ENCODE measurements around the gene IGF2BP2. TPM values are rescaled to one million over a fixed set of nuclear protein-coding genes. Genes with fewer than 3 reads are reported as not detected.
"Not testable (repeated sequence)": the region's sequence is repeated elsewhere in the genome, so short reads cannot be mapped to it uniquely, and the experiment has no call there.

The IGF2BP2 gene
- total RNA-seq, 1 donor from 2014 or later = 48.5 TPM

DNA sequence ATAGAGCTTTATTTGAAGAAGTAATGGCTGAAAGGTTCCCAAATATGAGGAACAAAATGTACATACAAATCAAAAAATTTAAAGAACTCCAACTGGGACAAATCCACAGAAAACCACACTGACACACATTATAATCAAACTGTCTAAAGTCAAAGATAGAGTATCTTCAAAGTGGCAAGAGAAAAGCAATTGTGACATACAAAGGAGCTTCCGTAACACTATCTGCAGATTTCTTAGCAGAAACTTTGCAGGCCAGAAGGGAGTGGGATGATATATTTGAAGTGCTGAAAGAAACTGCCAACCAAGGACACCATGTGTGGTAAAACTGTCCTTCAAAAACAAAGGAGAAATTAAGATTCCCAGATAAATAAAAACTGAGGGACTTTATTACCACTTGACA, 146.8 kb downstream of the IGF2BP2 start:
- DNase-seq (ENCODE audit: low read depth) = no peak

DNA sequence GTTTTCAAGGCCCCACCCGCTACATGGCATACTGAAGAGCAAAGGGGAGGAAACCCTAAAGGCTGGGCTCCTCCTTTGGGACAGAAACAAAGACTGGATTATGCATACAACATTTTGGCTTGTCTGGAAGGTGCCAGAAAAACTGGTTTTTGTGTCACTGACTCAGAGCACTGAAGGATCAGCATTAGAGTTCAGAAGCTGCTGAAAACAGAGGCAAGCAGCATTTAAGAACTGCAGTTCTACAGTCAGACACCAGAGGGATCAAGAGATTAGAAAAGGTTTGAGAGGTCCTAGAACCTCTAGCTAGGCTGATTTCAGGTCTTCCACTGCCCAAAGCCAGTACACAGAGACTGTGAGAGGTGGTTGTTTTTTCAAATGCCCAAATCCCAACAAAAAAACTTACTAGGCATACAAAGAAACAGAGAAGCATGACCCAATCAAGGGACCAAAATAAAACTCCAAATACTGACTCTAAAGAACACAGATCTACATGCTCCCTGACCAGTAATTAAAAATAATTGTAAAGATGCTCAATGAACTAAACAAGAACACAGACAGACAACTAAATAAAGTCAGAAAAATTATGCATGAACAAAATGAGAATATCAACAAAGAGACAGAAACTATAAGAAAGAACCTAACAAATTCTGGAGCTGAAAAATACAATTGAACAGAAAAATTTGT, 147.6 kb downstream of the IGF2BP2 start:
- peak; percentile 78 for DNase-seq (ENCODE audit: low read depth)

GRCh38 chr3:185667574-185667973, 157.3 kb downstream of the IGF2BP2 start:
- DNase-seq (ENCODE audit: low read depth) = no peak

DNA sequence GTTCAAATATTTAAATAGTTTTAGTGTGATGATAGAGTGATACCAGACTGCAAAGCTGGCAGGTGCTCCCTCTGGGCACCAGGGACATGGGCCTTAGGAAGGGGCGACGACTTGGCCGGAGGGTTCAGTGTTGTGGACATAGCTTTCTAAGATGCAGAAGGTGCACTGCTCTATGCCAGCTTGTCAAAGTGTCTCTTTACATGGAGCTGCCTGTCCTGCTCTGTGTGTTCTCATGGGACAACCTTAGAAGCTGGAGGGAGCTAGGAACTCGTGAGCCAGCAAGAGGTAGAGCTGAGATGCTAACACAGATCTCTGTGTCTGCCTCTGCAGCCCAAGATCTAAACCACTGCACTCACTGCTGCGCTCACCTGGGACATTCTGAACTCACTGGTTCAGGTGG, 160.9 kb downstream of the IGF2BP2 start:
- DNase-seq (ENCODE audit: low read depth) = no peak

- DNase-seq (ENCODE audit: low read depth) = no peak
These were observed 163.1 kb downstream of the IGF2BP2 start for GRCh38 chr3:185661772-185662171.

GRCh38 chr3:185661296-185661695, 163.5 kb downstream of the IGF2BP2 start:
- not testable (repeated sequence) for DNase-seq (ENCODE audit: low read depth)

DNA sequence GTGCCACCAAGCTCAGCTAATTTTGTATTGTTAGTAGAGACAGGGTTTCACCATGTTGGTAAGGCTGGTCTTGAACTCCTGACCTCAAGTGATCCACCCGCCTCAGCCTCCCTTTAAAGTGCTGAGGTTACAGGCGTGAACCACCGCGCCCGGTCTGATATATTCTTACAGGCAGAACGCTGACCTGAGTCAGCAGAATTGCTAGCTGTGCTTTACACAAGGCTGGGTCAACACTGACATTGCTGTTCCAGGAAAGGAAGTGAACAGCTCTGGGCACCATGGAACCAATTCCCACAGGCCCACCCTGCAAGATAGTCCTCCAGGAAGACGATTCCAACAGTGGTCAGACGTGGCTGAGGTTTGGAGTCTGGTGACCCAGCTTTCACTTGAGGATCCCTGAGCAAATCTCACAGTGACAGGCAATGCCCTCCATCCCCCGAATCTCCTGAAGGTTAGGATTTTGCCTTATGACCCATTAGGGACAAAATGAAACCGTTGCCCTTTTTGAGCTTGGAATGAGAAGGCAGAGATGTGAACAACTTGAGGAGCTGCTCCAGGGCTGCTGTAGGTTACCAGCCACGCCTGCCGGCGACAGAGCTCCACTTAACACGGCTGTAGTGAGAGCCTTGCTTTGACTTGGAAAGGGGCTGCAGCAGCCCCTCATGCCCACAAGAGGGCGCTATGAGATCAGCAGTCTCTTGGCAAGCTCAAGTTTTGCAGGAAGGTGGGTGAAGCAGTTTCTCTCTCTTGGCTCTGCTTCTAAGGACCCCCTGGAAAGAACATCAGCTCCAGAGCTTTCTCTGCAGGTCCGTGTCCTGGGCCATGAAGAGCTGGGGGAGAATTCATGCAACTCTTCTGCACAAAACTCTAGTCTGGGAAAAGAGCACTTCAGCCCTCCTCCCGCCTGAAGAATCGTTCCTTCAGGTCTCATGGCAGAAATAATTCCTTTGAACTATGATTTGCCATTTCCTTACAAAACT, 164.6 kb downstream of the IGF2BP2 start:
- DNase-seq (ENCODE audit: low read depth) = peak; percentile 84

- DNase-seq (ENCODE audit: low read depth) = no peak
These were observed 165.9 kb downstream of the IGF2BP2 start for GRCh38 chr3:185658943-185659342.

- peak; percentile 90 for DNase-seq (ENCODE audit: low read depth)
These were observed 166.3 kb downstream of the IGF2BP2 start for GRCh38 chr3:185658504-185658912.

DNA sequence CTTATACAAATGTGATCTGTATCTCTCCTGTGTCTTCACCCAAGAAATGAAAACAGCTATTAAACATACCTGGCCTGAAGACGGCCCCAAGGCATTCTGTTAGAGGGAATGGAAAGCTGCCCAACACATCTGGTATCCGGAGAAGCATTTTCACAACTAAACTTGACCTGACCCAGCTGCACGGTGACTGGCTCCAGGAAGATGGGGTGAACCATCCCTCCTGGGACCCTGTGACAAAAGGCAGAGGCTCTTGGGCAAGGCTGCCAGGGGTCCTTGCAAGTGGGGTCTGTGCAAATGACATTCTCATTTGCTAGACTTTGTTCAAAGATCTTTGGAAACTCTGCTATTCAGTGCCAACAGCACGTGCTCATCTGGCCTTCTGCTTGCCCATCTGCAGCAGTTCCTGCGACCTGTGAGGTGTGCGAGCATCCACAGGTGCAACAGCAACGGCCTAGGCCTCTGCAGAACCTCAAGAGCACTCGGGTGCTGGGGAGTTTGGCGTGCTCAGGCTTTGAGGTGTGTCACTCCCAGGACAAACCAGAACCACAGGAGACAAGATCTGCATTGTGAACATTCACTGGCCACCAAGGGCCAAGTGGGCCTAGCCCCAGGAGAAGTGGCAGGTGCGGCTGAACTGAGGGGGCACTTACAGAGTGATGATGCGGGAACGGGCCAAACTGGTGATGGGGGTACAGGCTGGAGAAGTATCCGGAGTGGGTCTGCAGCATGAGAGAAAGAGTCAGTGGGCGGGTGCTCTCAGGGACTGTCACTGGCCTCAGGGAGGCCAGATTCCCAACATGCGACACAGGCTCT, 166.9 kb downstream of the IGF2BP2 start:
- DNase-seq (ENCODE audit: low read depth) = no peak

DNA sequence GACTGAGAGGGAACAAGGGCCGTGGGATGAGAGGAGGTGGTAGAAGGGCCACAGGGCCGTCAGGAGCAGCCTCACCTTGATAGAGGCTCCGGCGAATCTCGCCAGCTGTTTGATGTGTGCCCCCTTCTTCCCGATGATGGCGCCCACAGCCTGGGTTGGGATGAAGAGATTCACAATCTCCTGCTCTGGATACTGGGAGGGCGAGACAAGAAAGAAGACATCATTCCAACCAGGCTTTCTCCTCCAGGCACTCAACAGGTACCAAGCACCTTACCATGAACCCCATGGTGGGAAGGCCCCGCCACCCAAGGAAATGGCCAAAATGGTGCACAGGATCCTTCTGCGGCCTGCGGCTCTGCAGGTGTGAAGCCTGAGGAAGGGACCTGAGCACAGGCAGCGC, 167.6 kb downstream of the IGF2BP2 start:
- no peak for DNase-seq (ENCODE audit: low read depth)

DNA sequence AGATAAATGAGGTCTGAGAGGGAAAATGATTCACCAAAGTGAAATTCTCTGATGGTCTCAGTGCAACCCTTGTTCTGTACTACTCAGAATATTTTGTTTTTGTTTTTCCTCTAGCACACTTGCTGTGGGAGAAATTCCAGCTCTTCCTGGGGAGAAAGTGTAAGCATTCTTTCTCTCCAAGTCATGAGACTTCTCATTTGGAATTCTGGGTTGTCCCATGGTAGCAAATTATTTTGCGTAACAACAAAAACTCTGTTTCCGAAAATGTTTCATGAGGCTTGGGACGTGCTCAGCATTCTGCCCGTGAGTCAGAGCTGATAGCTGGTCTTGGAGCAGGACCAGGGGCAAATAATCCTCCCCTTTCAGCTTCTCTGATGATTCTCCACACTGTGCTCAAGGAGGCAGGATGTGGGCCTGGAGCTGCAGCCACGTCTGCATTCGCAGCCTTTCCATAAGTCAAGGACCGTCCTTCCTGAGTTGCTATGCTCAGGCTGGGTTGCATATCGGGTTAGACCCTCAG, 168.5 kb downstream of the IGF2BP2 start:
- peak; percentile 91 for DNase-seq (ENCODE audit: low read depth)

- no peak for DNase-seq (ENCODE audit: low read depth)
These were observed 169.2 kb downstream of the IGF2BP2 start for GRCh38 chr3:185655426-185656320.

- DNase-seq (ENCODE audit: low read depth) = no peak
These were observed 170.1 kb downstream of the IGF2BP2 start for GRCh38 chr3:185654758-185655145.

DNA sequence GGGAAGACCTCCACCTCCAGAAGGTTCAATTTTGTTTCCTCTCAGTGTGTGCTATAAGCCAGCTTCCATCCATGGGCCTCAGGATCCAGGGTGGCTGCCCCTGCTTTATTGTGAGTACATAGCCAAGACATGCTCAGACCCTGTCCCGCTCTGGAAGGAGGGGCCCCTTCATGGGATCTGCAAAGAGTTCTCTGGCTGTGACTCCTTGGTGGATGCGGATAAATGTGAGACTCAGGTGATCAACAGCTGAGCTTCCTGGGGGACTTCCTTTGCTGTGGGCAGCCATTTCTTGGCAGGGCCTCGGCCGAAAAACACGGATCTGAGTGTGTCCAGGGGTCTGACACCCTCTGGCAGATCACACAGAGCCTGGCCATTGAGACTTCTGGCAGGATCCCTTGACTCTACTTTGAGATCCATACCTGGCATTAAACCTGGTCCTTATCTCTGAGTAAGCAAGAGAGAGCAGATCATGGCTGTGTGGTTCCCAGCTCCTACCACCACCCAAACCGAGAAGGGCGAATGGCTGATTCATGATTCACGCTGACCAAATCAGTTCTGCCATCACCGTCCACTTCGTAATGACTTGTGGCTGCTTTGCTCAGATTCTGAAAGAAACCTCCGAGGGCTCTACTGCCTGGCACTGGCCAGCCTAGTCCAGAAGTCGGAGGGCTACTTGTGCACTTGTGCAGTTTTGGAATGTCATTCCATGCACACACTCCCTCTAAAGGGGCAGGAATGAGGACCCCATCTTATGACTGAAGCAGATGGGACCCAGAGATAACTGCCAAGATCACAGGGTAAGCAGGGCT, 170.7 kb downstream of the IGF2BP2 start:
- no peak for DNase-seq (ENCODE audit: low read depth)

- no peak for DNase-seq (ENCODE audit: low read depth)
These were observed 172.9 kb downstream of the IGF2BP2 start for GRCh38 chr3:185651971-185652370.

DNA sequence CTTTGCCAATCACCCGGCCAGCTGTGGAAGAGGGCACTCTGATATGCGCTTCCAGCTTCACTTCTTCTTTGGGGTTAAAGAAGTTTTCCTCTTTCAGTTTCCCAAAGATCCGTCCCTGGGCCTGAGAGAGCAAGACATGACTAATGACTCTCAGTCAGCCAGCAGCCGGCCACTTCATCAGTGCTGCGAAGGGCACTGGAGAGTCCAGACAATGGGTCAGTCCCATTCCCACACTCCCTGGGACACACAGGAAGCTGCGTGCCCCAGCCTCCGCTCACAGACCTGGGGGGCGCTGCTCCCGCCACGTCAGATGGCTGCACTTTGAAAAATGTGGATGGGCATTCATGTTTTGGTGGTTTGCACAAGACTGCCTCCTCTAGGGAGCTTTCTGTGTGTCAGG, 175.4 kb downstream of the IGF2BP2 start:
- DNase-seq (ENCODE audit: low read depth) = no peak

DNA sequence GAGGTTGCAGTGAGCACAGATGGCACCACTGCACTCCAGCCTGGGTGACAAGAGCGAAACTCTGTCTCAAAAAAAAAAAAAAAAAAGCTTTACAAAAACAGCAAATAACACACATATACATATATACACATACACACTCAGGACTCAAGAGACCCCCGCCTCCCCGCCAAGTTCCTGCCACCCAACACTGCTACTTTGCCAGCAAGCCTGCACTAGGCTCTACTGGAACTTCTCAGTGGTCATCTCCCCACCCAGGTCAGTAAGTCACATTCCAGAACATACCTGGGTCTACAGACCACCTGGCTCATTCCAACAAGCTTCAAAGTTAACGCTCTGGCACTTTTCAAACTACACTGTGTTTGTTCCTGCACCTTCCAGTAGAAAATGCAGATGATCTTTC, 176.4 kb downstream of the IGF2BP2 start:
- DNase-seq (ENCODE audit: low read depth) = no peak

- no peak for DNase-seq (ENCODE audit: low read depth)
These were observed 177.0 kb downstream of the IGF2BP2 start for GRCh38 chr3:185647880-185648210.
